Measurements from ENCODE around the gene MECR. TPM values are rescaled to one million over a fixed set of nuclear protein-coding genes. Genes with fewer than 3 reads are reported as not detected.
A peak's percentile ranks its signal among the peaks of the same experiment; 100 is the strongest.
"Not testable (repeated sequence)": the region's sequence is repeated elsewhere in the genome, so short reads cannot be mapped to it uniquely, and the experiment has no call there.

Gene MECR
- total and polyA plus RNA-seq, 7 experiments from 2014 or later, result 8.6 to 24.4 (median 17.6) TPM

DNA sequence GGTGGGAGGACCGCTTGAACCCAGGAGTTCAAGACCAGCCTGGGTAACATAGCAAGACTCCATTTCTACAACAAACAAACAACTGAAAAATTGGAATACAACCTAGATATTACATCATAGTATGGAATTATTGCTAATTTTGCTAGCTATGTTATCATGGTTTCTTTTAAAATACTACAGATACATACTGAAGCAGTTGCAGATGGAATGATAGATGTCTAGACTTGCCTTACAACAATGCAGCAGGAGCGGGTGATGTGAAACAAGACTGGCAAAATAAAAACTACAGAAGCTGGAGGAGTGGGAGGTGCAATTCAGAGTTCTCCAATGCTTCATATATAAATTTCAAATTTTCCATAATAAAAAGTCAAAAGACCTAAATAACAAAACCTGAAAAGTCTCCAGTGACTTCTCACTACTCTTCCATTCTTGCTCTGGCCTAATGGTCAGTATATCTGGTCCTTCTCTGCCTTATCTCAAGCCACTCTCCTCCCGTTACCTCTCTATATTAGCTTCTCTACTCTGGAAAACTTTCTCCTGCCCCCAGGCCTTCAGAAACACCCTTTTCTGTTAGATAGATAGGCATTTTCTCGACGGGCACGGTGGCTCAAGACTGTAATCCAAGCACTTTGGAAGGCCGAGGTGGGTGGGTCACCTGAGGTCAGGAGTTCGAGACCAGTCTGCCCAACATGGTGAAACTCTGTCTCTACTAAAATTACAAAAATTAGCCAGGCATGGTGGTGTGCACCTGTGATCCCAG lies 78.5 kb downstream of the MECR start:
- Mint-ChIP-seq H3K27me3 (no peaks in the 10 kb centered on the region), H3K4me3 (no peak overlapping the region), H3K9me3 (no peaks in the 10 kb centered on the region), H3K36me3 (peaks cover 26 to 67% (median 57%) of the 10 kb centered on the region in 5 donors), H3K27ac (no peak overlapping the region), H3K4me1 (peaks cover 0 to 6% (median 0%) of the 10 kb centered on the region in 7 donors)
- intact Hi-C loops (cut with micrococcal nuclease), result no loop called here
- H3K27me3 ChIP-seq (ENCODE audit: control insufficient read depth in 2 of 2, insufficient read depth in 2 of 2, low read length in 2 of 2), result no peaks in the 10 kb centered on the region
- ChIA-PET CTCF (no interaction called here), POLR2A (interaction anchor here (1.5 kb wide), 1 partner anchor 30 kb away, joined by 3 read pairs; the partner anchor contains the start of gene SRSF4)
- H3K36me3 ChIP-seq (ENCODE audit: control insufficient read depth in 2 of 3, insufficient read depth in 3 of 3, low read length in 3 of 3), result peaks cover 48 to 95% (median 52%) of the 10 kb centered on the region in 3 experiments
- H3K4me1 ChIP-seq (ENCODE audit: control insufficient read depth in 2 of 2, insufficient read depth in 2 of 2, low read length in 2 of 2), result no peaks in the 10 kb centered on the region
- H3K27ac ChIP-seq (ENCODE audit: low read depth, low read length), result no peak overlapping the region
- DNase-seq (no peak), ATAC-seq (no peak)
- H3K4me3 ChIP-seq (ENCODE audit: low read length), result no peak overlapping the region
- H3K9me3 ChIP-seq (ENCODE audit: control insufficient read depth in 2 of 3, low read length in 3 of 3), result no peaks in the 10 kb centered on the region

DNA sequence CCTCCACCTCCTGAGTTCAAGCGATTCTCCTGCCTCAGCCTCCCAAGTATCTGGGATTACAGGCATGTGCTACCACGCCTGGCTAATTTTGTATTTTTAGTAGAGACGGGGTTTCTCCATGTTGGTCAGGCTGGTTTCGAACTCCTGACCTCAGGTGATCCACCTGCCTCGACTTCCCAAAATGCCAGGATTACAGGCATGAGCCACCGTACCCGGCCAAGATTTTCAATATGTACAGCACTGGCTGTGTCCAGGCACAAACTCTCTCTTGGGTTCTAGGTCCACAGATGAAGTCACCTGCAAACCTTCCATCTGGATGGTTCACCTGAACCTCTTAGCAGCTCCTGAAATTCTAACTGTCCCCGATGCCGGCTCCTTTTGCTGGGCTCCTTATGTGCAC lies 80.4 kb downstream of the MECR start:
- intact Hi-C loops (cut with micrococcal nuclease); H3K27ac ChIP-seq (ENCODE audit: low read depth, low read length); H3K4me1 Mint-ChIP-seq; H3K27me3 Mint-ChIP-seq; H3K4me3 ChIP-seq (ENCODE audit: low read length); ATAC-seq; H3K9me3 ChIP-seq (ENCODE audit: control insufficient read depth in 2 of 3, low read length in 3 of 3); DNase-seq; POLR2A ChIA-PET; H3K27me3 ChIP-seq (ENCODE audit: control insufficient read depth in 2 of 2, insufficient read depth in 2 of 2, low read length in 2 of 2); CTCF ChIA-PET; H3K4me3 Mint-ChIP-seq; H3K4me1 ChIP-seq (ENCODE audit: control insufficient read depth in 2 of 2, insufficient read depth in 2 of 2, low read length in 2 of 2); H3K9me3 Mint-ChIP-seq: not testable (repeated sequence)
- Mint-ChIP-seq H3K27ac (peak overlapping the region in 2 of 9 donors; percentile 10 to 21), H3K36me3 (peaks cover 31 to 76% (median 63%) of the 10 kb centered on the region in 5 donors)
- peaks cover 41 to 95% (median 52%) of the 10 kb centered on the region in 3 experiments for H3K36me3 ChIP-seq (ENCODE audit: control insufficient read depth in 2 of 3, insufficient read depth in 3 of 3, low read length in 3 of 3)

DNA sequence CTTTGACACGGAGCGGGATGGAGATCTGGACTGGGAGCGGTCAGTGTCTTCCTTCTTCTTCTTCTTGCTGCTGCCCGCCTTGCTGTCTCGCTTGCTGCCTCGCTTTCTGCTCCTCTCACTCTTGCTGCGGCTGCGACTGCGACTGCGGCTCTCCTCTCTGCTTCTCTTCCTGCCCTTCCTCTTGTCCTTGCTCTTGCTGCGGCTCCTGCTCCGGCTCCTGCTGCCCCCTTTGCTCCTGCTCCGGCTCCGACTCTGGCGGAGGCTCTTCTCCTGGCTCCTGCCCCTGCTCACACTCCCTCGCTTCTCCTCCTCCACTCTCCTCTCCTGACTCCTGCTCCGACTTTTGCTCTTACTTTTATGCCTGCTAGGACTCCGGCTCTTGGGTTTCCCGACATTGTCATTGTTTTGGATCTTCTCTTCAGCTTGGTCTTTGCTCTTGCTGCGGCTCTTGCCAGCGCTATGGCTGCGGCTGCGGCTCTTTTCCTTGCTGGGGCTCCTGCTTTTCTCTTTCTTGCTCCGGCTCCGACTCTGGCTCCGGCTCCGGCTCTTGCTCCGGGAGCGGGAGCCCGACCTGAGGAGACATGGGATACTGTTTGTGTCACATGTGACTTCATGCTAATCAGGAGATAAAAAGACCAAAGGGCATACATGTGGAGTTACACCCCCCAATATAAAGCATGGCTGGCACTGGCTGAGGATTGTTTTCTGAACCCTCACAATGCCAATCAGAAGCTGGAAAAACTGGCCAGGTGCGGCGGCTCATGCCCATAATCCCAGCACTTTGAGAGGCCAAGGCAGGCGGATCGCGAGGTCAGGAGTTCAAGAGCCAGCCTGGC lies 81.9 kb downstream of the MECR start:
- H3K4me3 Mint-ChIP-seq, result no peak overlapping the region
- no peak for DNase-seq
- no peak overlapping the region for H3K27ac ChIP-seq (ENCODE audit: low read depth, low read length)
- CTCF ChIA-PET, result no interaction called here
- intact Hi-C loops (cut with micrococcal nuclease), result no loop called here
- no peaks in the 10 kb centered on the region for H3K27me3 ChIP-seq (ENCODE audit: control insufficient read depth in 2 of 2, insufficient read depth in 2 of 2, low read length in 2 of 2)
- H3K36me3 ChIP-seq (ENCODE audit: control insufficient read depth in 2 of 3, insufficient read depth in 3 of 3, low read length in 3 of 3), result peaks cover 39 to 80% (median 41%) of the 10 kb centered on the region in 3 experiments
- no peak overlapping the region for H3K4me3 ChIP-seq (ENCODE audit: low read length)
- H3K4me1 Mint-ChIP-seq, result peaks cover 0 to 7% (median 0%) of the 10 kb centered on the region in 7 donors
- POLR2A ChIA-PET, result no interaction called here
- no peaks in the 10 kb centered on the region for H3K27me3 Mint-ChIP-seq
- H3K36me3 Mint-ChIP-seq, result peaks cover 28 to 75% (median 64%) of the 10 kb centered on the region in 5 donors
- peak overlapping the region in 1 of 9 donors; percentile 41 for H3K27ac Mint-ChIP-seq
- H3K9me3 ChIP-seq (ENCODE audit: control insufficient read depth in 2 of 3, low read length in 3 of 3), result no peaks in the 10 kb centered on the region
- ATAC-seq, result no peak
- H3K9me3 Mint-ChIP-seq, result peaks cover 0 to 9% (median 6%) of the 10 kb centered on the region in 11 donors
- no peaks in the 10 kb centered on the region for H3K4me1 ChIP-seq (ENCODE audit: control insufficient read depth in 2 of 2, insufficient read depth in 2 of 2, low read length in 2 of 2)

DNA sequence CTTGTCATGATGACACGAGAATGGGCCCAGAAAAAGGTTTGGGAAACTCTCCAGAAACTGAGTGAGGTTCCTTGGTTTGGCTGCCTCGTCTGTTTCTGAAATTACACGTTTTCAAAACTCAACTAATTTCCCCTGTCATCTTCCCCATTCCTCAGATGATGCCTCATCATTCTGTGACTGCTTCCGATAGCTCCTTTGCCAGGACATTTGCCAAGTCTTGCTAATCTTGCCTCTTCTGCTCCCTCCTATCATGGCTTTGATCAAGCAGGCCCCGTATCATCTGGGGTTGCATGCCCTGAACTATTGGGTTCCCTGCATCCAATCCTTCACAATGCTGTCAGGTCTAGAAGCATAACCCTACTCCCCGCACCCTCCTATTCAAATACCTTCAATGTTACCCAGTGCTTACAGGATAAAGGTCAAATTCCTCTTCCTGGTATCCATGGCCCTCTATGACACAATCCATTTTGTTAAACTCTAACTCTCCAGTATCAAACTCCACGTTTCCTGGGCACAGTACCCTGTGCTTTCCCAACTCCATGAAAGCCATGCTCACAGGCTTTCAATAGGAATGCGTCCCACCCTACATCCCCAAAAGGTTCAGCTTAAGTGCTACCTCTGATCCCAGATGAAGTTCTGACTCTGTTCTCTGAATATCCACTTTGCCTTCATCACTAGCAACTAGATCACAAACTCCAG lies 84.8 kb downstream of the MECR start:
- Histone ChIP-seq H3K9me3 (ENCODE audit: control insufficient read depth in 2 of 3, low read length in 3 of 3) (no peaks in the 10 kb centered on the region), H3K27ac (ENCODE audit: low read depth, low read length) (no peak overlapping the region), H3K27me3 (ENCODE audit: control insufficient read depth in 2 of 2, insufficient read depth in 2 of 2, low read length in 2 of 2) (no peaks in the 10 kb centered on the region), H3K36me3 (ENCODE audit: control insufficient read depth in 2 of 3, insufficient read depth in 3 of 3, low read length in 3 of 3) (peaks cover 21 to 52% (median 23%) of the 10 kb centered on the region in 3 experiments), H3K4me3 (ENCODE audit: low read length) (no peak overlapping the region), H3K4me1 (ENCODE audit: control insufficient read depth in 2 of 2, insufficient read depth in 2 of 2, low read length in 2 of 2) (no peaks in the 10 kb centered on the region)
- H3K4me3 Mint-ChIP-seq, result no peak overlapping the region
- peaks cover 0 to 7% (median 0%) of the 10 kb centered on the region in 7 donors for H3K4me1 Mint-ChIP-seq
- DNase-seq (no peak), ATAC-seq (no peak)
- H3K36me3 Mint-ChIP-seq, result peaks cover 17 to 61% (median 56%) of the 10 kb centered on the region in 5 donors
- intact Hi-C loops (cut with micrococcal nuclease), result no loop called here
- POLR2A ChIA-PET, result no interaction called here
- CTCF ChIA-PET, result no interaction called here
- H3K27me3 Mint-ChIP-seq, result no peaks in the 10 kb centered on the region
- peaks cover 0 to 18% (median 6%) of the 10 kb centered on the region in 11 donors for H3K9me3 Mint-ChIP-seq
- peak overlapping the region in 3 of 9 donors; percentile 12 to 59 (median 38) for H3K27ac Mint-ChIP-seq

DNA sequence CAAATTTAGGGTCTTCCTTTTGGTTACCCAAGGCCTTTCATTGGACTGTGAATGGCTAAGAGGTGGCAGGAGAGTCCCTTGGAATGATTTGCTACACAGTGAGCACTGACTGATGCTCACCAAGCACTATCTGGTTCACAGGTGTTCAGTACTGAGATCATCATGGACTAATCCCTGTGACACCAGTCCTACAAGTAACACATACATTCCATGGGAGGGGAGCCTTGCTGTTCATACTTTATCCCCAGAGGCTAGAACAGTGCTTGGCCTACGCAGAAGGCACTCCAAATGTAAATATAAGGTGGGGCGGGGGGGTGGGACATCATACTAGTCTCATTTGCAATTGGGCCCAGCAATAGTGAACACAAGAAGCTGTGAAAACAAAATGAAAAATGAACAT lies 86.6 kb downstream of the MECR start:
- intact Hi-C loops (cut with micrococcal nuclease), result no loop called here
- POLR2A ChIA-PET, result no interaction called here
- H3K36me3 Mint-ChIP-seq, result peaks cover 12 to 46% (median 43%) of the 10 kb centered on the region in 5 donors
- no peaks in the 10 kb centered on the region for H3K9me3 ChIP-seq (ENCODE audit: control insufficient read depth in 2 of 3, low read length in 3 of 3)
- ATAC-seq (no peak), DNase-seq (no peak)
- H3K4me1 Mint-ChIP-seq, result peaks cover 0 to 7% (median 0%) of the 10 kb centered on the region in 7 donors
- no peaks in the 10 kb centered on the region for H3K27me3 ChIP-seq (ENCODE audit: control insufficient read depth in 2 of 2, insufficient read depth in 2 of 2, low read length in 2 of 2)
- H3K4me1 ChIP-seq (ENCODE audit: control insufficient read depth in 2 of 2, insufficient read depth in 2 of 2, low read length in 2 of 2), result no peaks in the 10 kb centered on the region
- no peak overlapping the region for H3K4me3 Mint-ChIP-seq
- H3K27ac ChIP-seq (ENCODE audit: low read depth, low read length), result no peak overlapping the region
- no peak overlapping the region for H3K27ac Mint-ChIP-seq
- H3K36me3 ChIP-seq (ENCODE audit: control insufficient read depth in 2 of 3, insufficient read depth in 3 of 3, low read length in 3 of 3), result peaks cover 11 to 37% (median 13%) of the 10 kb centered on the region in 3 experiments
- H3K27me3 Mint-ChIP-seq, result no peaks in the 10 kb centered on the region
- peaks cover 0 to 18% (median 6%) of the 10 kb centered on the region in 11 donors for H3K9me3 Mint-ChIP-seq
- H3K4me3 ChIP-seq (ENCODE audit: low read length), result no peak overlapping the region
- CTCF ChIA-PET, result no interaction called here

DNA sequence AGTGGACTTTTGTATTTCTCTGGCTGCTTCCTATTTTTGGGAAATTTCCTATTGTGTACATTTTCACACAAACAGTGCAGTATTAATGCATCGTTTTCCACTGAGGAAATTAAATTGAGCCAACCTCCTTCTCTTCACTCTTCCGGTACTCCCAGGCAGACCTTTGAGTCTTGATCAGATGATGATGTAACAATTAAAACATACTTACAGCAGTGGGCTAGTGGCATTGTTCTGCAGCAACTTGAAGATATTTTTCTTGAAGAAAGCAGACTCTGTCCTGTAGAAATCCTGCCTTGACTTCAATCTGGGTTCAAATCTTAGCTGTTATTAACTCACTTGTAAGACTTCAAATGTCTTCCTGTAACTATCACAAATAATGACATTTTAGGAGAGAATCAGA lies 88.0 kb downstream of the MECR start:
- POLR2A ChIA-PET, result no interaction called here
- CTCF ChIA-PET, result no interaction called here
- H3K27me3 Mint-ChIP-seq, result no peaks in the 10 kb centered on the region
- no peak for ATAC-seq
- H3K27ac ChIP-seq (ENCODE audit: low read depth, low read length), result no peak overlapping the region
- H3K36me3 Mint-ChIP-seq, result peaks cover 5 to 32% (median 28%) of the 10 kb centered on the region in 5 donors
- H3K27me3 ChIP-seq (ENCODE audit: control insufficient read depth in 2 of 2, insufficient read depth in 2 of 2, low read length in 2 of 2), result no peaks in the 10 kb centered on the region
- peaks cover 0 to 7% (median 0%) of the 10 kb centered on the region in 7 donors for H3K4me1 Mint-ChIP-seq
- H3K36me3 ChIP-seq (ENCODE audit: control insufficient read depth in 2 of 3, insufficient read depth in 3 of 3, low read length in 3 of 3), result peaks cover 0 to 22% (median 0%) of the 10 kb centered on the region in 3 experiments
- intact Hi-C loops (cut with micrococcal nuclease), result no loop called here
- peaks cover 0 to 18% (median 6%) of the 10 kb centered on the region in 11 donors for H3K9me3 Mint-ChIP-seq
- no peaks in the 10 kb centered on the region for H3K4me1 ChIP-seq (ENCODE audit: control insufficient read depth in 2 of 2, insufficient read depth in 2 of 2, low read length in 2 of 2)
- no peaks in the 10 kb centered on the region for H3K9me3 ChIP-seq (ENCODE audit: control insufficient read depth in 2 of 3, low read length in 3 of 3)
- no peak for DNase-seq
- no peak overlapping the region for H3K4me3 Mint-ChIP-seq
- H3K4me3 ChIP-seq (ENCODE audit: low read length), result no peak overlapping the region
- H3K27ac Mint-ChIP-seq, result no peak overlapping the region

Data from naive thymus-derived CD4-positive, alpha-beta T cell (primary cell).